T-helper 1 cell (primary cell): ENCODE data around the gene COPG2.
"Not testable (repeated sequence)": the region's sequence is repeated elsewhere in the genome, so short reads cannot be mapped to it uniquely, and the experiment has no call there.

Source experiments
- DNase-seq, 5 donors: peaks; one replicate each; pipeline ENCODE4 v3.0.0-alpha.2; 2012 to 2020

COPG2 gene

GRCh38 chr7:130559184-130559583 is 109.4 kb downstream of the COPG2 start:
- no peak for DNase-seq

DNA sequence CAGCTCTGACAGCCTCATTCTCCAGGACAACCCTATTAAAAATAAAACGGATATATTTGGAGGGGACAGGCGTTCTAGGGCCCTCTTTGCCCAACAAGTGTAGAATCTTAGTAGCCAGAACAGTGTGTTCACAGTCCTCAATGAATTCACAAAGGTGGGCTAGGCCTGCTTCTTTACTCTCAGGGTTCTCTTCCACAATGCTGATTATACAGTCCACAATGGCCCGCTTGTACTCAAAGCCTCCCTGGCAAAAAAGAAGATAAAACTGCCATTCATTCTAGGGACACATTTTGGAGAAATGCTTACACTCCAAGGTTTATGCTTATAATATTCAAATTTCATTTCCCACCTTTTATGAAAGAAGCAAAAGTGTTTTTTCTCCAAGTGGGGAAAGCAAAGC is 114.1 kb downstream of the COPG2 start:
- DNase-seq = no peak

DNA sequence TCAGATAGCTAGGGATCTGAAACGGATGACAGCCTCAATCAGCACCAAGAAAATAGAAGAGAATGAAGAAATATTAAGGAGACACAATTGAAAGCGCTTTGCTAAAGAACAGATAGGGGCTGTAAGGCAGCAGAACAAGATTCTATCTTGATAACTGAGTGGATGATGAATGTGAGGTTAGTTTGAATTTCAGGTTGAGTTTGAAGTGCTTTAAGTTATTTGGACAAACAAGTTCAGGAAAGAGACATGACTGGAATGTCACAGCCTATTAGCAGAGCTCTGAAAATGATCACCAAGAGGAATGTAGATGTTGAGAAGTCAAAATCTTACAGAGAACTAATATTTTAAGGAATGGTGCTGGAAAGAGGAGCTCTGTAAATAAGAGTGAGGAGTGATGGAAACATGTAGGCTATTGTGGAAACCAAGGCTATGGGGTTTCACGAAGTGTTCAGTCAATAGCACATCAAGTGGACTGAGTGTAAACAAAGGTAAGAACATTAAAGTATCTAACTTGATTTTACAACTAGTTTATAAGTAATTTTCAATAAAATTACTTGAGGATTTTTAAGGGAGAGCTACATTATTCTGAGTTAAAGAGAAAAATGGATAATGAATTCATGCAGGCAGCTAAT is 115.0 kb downstream of the COPG2 start:
- no peak for DNase-seq

- no peak for DNase-seq
Measured at GRCh38 chr7:130544356-130544755, 124.2 kb downstream of the COPG2 start.

DNA sequence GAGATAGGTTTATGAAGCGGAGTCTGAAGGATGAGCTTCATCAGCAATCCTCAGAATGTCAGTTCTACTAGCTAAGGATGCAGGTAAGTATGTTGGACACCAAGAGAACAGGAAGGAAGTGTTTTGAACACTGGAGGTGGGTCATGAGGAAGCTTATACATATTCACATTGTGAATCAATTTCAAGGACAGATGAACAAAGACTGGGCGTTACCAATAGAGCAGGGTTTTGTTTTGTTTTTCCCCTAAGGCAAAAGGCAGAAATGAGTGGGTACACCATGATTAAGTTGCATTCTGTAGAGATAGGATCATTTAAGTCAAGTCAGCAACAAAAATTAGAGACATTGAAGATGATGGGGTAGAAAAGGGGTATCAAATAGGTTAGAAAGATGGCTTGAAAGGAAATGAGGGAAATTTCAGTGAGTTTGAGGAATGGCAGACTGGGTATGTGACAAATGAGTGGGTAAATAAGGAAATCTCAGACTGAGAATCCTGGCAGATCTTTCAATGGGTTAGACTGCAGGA is 125.0 kb downstream of the COPG2 start:
- no peak for DNase-seq

DNA sequence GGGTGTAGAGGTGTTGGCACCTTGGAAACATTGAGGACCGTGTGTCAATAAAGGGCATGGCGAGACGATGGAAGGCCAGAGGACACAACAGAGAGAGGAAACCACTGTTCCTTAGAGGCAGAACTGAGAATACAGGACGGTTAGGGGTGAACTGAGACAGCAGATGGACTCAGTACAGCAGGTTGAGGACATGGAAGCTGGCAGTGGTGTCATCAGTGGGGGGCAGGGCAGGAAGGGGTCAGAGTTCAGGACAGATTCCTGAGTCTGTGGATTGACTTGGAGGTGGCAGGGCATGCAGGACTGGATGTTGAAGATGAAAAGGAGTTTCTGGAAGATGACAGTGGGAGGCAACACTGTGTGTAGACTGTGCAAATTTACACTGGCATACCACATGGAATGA is 126.3 kb downstream of the COPG2 start:
- DNase-seq = not testable (repeated sequence)

- DNase-seq = not testable (repeated sequence)
Measured at GRCh38 chr7:130541287-130541686, 127.3 kb downstream of the COPG2 start.

DNA sequence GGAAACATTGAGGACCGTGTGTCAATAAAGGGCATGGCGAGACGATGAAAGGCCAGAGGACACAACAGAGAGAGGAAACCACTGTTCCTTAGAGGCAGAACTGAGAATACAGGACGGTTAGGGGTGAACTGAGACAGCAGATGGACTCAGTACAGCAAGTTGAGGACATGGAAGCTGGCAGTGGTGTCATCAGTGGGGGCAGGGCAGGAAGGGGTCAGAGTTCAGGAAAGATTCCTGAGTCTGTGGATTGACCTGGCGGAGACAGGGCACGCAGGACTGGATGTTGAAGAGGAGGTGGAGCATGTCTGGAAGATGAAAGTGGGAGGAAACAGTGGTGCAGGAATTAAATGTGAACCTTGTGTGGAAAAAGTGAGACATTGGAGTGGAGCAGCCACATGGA is 130.7 kb downstream of the COPG2 start:
- not testable (repeated sequence) for DNase-seq

- DNase-seq = no peak
Measured at GRCh38 chr7:130529417-130529816, 139.1 kb downstream of the COPG2 start.

GRCh38 chr7:130527752-130528355 is 140.7 kb downstream of the COPG2 start:
- not testable (repeated sequence) for DNase-seq

DNA sequence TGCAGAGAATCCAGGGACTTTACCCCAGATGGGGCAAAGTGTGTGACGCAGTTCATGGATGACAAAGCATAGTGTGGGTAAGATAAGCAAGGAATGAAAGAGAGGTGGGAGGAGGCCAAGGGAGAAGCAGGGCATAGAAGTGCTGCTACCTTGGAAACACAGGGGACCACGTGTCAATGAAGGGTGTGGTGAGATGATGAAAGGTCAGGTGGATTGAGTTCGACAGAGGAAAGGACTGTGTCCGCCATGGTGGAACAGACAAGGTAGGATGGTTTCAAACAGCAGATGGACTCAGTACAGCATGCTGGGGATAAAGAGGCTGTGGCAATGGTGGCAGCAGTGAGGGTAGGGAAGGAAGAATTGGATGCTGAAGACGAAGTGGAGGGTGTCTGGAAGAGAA is 143.9 kb downstream of the COPG2 start:
- DNase-seq = no peak

DNA sequence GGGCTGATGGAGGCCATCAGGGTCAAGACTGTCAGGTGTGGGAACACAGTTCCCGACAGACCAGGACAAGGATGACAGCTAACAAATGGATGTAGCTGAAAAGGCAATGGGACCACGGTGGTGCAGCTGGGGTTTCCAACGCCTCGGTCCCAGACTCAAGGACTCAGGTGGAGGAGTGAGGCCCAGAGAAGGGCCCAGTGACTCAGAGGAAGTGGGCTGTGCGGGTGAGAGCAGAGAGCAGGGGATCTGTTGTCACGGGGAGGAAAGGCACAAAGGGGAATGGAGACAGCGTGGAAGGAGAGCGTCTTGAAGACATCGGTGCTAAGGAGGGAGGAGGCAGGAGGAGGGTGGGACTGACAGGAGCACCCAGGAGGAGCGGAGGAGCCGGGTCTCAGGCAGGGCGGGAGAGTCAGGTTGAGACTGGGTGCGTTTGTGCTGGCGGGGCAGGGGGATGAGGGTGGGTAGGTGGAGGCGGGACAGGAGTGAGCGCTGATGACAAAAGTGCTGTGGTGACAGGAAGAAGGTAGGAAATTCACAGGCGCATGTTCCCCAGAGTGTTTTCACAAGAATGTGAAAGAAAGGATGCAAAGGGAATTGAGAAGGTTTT is 144.9 kb downstream of the COPG2 start:
- DNase-seq = not testable (repeated sequence)

- DNase-seq = no peak
Measured at GRCh38 chr7:130521258-130521951, 147.1 kb downstream of the COPG2 start.

- no peak for DNase-seq
Measured at GRCh38 chr7:130515315-130516040, 153.1 kb downstream of the COPG2 start.

DNA sequence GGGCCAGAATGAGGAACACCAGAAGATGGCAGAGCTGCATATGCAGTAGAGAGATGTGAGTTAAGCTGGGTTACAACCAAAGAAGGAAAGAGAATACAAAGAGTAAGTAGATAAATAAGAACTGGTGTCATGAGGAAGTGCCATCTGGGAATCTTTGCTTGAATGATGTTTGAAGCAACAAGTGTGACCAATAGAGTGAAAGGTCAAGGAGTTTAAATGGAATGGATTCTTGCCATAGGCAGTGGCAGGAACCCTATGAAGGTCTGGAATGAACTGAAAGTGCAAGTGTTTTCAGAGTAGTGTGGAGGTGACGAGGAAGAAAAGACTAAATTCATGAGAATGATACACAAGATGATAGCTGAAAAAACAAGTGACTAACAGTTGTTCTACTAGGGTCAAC is 155.1 kb downstream of the COPG2 start:
- DNase-seq = no peak

DNA sequence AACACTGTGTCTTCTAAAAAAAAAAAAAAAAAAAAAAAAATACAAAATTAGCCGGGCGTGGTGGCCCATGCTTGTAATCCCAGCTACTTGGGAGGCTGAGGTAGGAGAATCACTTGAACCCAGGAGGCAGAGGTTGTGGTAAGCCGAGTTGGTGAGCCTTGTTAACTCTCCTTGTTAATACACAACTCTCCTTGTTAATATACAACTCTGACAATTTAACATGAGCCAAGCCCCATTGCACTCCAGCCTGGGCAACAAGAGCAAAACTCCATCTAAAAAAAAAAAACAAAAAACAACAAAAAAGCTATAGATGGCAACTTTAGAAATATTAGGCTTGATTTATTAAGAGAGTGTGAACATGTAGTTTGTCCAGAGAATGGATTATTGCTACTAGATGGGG is 156.5 kb downstream of the COPG2 start:
- DNase-seq = not testable (repeated sequence)

GRCh38 chr7:130506358-130506757 is 162.2 kb downstream of the COPG2 start:
- DNase-seq = no peak

DNA sequence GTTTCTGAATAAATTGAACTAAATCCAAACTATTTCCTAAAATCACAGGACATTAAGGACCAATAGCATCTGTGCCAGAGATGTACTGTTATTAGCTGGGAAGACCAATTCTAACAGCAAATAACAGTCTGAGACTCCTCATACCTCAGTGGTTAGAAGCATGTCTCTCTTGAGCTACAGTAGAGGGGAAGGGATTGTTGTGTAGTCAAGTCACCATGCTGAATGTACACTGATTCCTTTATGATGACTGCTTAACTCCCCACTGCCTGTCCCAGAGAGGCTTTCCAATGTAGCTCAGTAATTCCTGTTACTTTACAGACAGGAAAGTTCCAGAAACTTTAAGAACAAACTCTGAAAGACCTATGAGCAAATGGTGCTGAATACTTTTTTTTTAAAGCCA is 162.8 kb downstream of the COPG2 start:
- no peak for DNase-seq

GRCh38 chr7:130500910-130501309 is 167.6 kb downstream of the COPG2 start:
- DNase-seq = no peak

- DNase-seq = no peak
Measured at GRCh38 chr7:130500463-130500862, 168.1 kb downstream of the COPG2 start.

GRCh38 chr7:130494431-130494858 is 174.1 kb downstream of the COPG2 start:
- DNase-seq = no peak

DNA sequence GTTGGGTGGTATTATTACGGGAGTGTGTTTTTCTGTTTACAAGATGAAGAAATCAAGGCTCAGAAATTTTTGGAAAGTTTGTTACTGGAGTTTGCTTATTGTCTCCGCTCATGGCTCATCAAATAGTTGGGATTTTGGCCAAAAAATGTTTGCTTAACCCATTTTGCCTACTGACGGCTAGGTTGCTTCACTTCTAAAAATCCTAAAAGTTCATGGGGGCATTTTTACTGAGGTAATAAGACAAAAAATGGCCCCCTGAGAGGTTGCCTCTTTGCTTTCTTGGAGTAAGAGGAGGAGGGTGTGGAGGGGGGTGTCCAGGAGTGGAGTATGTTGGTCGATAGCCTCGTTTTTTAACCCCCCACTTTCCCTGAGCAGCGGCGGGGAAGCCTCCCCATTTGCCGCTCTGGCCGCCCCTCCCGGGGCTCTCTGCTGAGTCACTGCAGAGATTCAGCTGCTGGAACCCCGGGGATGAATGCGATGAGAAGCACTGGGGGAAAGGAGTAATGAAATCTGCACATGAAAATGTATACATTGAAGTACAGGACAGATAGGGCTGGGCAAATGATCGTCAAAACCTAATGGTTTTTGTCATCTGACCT is 175.2 kb downstream of the COPG2 start:
- no peak for DNase-seq
